GM19452 (cell line): ENCODE data around the gene EEF2K.

Experiments used
- ATAC-seq: cut with Tn5 transposase; IDR thresholded peaks from one replicate; pipeline ENCODE4 v1.9.1; 2021; ENCODE audit not compliant: unreplicated experiment

Gene EEF2K

GRCh38 chr16:22328081-22328725 lies 122.1 kb downstream of the EEF2K start:
- ATAC-seq: no peak

- ATAC-seq: no peak
Observed at GRCh38 chr16:22329199-22329695, 123.2 kb downstream of the EEF2K start.

DNA sequence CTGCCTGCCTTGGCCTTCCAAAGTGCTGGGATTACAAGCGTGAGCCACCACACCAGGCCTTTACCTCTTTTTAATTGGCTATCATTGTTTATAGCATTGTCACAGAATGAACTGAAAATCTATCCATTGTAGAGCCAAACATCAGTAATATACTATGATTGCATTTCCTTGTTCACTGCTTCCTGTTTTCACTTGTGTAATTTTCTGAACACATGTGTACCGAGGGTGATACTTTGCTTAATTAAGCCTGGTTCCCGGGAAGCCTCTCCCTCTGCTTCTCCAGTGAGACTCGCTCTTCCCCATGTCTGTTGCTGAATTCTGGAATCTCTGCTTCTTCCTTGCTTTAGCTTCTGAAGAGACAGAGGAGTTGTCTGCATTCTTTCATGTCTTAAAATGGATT lies 124.2 kb downstream of the EEF2K start:
- ATAC-seq: no peak

GRCh38 chr16:22333457-22333994 lies 127.4 kb downstream of the EEF2K start:
- ATAC-seq: no peak

DNA sequence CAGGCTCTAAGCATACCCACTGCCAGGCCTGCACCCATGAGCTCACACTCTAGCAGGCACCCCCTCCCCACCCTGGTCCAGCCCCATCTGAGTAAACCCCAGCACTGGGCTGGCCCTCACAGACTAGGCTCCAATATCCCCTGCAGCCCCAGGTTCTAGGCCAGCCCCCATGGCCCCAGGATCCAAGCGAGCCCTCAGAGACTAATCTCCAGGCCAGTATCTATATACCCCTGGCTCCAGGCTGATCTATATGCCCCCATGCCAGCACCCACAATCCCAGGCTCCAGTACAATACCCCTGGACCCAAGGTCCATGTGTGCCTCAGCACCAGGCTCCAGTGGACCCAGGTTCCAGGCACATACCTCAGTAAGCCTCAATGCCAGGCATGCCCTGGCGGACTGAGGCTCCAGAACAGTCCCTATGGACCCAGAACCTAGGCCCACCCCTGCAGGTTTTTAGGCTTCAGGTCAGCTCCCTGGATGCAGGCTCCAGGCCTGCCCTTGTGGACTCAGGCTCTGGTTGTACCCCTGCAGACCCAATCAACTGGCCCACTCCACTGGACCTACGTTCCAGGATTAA lies 129.7 kb downstream of the EEF2K start:
- ATAC-seq: no peak

GRCh38 chr16:22336581-22336980 lies 130.5 kb downstream of the EEF2K start:
- no peak for ATAC-seq

- no peak for ATAC-seq
Observed at GRCh38 chr16:22337045-22337444, 131.0 kb downstream of the EEF2K start.

GRCh38 chr16:22337849-22338635 lies 132.0 kb downstream of the EEF2K start:
- no peak for ATAC-seq
